ENCODE measurements around the gene SRA1.

Gene SRA1

DNA sequence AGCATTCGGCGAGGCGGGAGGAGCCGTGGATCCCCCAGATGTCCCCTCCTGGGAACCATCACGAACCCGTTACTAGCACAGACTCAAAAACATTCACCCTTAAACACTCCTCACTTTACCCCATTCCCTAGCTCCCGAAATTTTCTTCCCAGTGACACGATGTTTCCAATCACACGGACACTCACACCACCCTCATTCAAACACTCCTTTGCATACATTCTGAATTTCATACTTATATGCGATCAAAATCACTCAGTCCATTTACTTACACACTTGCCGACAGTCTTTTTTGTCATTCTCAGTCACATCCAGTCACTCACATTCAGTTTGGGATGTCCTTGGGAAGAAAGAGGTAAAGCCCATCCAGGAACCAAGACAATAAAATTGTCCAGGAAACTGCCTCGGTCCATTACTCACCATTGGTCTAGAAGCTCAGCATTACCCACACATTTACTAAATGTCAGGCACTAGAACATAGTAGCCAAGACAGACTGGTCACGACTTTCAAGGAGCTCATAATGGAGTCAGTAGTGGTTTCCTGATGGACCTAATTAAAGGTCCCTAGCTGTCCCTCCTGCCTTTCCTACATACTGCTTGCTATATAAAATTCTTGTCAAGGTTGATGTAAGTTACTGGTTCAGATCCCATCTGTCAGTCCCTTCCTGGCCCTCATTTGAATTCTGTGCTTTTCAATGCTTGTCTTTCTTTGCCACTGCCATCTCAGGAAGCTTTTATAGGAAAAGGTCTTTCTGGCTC lies 7.9 kb upstream of the SRA1 start (continued):
- TF ChIP-seq, protein P1, sequence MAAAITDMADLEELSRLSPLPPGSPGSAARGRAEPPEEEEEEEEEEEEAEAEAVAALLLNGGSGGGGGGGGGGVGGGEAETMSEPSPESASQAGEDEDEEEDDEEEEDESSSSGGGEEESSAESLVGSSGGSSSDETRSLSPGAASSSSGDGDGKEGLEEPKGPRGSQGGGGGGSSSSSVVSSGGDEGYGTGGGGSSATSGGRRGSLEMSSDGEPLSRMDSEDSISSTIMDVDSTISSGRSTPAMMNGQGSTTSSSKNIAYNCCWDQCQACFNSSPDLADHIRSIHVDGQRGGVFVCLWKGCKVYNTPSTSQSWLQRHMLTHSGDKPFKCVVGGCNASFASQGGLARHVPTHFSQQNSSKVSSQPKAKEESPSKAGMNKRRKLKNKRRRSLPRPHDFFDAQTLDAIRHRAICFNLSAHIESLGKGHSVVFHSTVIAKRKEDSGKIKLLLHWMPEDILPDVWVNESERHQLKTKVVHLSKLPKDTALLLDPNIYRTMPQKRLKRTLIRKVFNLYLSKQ (tag by site-specific recombination; IDR thresholded peaks at IDR 0.05; ENCODE audit: borderline replicate concordance), result no peak
- TF ChIP-seq, protein P2, sequence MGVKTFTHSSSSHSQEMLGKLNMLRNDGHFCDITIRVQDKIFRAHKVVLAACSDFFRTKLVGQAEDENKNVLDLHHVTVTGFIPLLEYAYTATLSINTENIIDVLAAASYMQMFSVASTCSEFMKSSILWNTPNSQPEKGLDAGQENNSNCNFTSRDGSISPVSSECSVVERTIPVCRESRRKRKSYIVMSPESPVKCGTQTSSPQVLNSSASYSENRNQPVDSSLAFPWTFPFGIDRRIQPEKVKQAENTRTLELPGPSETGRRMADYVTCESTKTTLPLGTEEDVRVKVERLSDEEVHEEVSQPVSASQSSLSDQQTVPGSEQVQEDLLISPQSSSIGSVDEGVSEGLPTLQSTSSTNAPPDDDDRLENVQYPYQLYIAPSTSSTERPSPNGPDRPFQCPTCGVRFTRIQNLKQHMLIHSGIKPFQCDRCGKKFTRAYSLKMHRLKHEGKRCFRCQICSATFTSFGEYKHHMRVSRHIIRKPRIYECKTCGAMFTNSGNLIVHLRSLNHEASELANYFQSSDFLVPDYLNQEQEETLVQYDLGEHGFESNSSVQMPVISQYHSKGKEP (tag by site-specific recombination; IDR thresholded peaks at IDR 0.05), result no peak
- TF ChIP-seq SETDB1 (IDR thresholded peaks at IDR 0.05; ENCODE audit: insufficient read length, low read length), result no peak
- TF ChIP-seq ZNF335 (tag by site-specific recombination; conservative IDR thresholded peaks at IDR 0.05), result peak; percentile 95
- TF ChIP-seq, protein P3, sequence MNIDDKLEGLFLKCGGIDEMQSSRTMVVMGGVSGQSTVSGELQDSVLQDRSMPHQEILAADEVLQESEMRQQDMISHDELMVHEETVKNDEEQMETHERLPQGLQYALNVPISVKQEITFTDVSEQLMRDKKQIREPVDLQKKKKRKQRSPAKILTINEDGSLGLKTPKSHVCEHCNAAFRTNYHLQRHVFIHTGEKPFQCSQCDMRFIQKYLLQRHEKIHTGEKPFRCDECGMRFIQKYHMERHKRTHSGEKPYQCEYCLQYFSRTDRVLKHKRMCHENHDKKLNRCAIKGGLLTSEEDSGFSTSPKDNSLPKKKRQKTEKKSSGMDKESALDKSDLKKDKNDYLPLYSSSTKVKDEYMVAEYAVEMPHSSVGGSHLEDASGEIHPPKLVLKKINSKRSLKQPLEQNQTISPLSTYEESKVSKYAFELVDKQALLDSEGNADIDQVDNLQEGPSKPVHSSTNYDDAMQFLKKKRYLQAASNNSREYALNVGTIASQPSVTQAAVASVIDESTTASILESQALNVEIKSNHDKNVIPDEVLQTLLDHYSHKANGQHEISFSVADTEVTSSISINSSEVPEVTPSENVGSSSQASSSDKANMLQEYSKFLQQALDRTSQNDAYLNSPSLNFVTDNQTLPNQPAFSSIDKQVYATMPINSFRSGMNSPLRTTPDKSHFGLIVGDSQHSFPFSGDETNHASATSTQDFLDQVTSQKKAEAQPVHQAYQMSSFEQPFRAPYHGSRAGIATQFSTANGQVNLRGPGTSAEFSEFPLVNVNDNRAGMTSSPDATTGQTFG (tag by site-specific recombination; IDR thresholded peaks at IDR 0.05; ENCODE audit: borderline replicate concordance), result no peak
- TF ChIP-seq ZFP3 (tag by site-specific recombination; IDR thresholded peaks at IDR 0.05; ENCODE audit: low read depth), result no peak
- no peak for TF ChIP-seq ZNF837 (tag by site-specific recombination; IDR thresholded peaks at IDR 0.05)
- TF ChIP-seq ZNF2 (tag by site-specific recombination; IDR thresholded peaks at IDR 0.05), result no peak
- no peak for TF ChIP-seq ZFP37 (tag by site-specific recombination; IDR thresholded peaks at IDR 0.05)
- TF ChIP-seq, protein P4, sequence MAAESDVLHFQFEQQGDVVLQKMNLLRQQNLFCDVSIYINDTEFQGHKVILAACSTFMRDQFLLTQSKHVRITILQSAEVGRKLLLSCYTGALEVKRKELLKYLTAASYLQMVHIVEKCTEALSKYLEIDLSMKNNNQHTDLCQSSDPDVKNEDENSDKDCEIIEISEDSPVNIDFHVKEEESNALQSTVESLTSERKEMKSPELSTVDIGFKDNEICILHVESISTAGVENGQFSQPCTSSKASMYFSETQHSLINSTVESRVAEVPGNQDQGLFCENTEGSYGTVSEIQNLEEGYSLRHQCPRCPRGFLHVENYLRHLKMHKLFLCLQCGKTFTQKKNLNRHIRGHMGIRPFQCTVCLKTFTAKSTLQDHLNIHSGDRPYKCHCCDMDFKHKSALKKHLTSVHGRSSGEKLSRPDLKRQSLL (tag by site-specific recombination; IDR thresholded peaks at IDR 0.05), result no peak
- TF ChIP-seq BCL11B (tag by site-specific recombination; IDR thresholded peaks at IDR 0.05; ENCODE audit: low read depth), result no peak
- TF ChIP-seq ZNF529 (tag by site-specific recombination; IDR thresholded peaks at IDR 0.05; ENCODE audit: insufficient replicate concordance), result no peak
- no peak for TF ChIP-seq ZNF354C (tag by site-specific recombination; IDR thresholded peaks at IDR 0.05; ENCODE audit: borderline replicate concordance, low read depth)
- no peak for TF ChIP-seq ZNF274 (IDR thresholded peaks at IDR 0.05; ENCODE audit: low read length)
- TF ChIP-seq ZNF274 (tag by site-specific recombination; IDR thresholded peaks at IDR 0.05; ENCODE audit: borderline replicate concordance), result no peak
- TF ChIP-seq ZBTB20 (tag by site-specific recombination; IDR thresholded peaks at IDR 0.05), result peak; percentile 73
- TF ChIP-seq, protein P5, sequence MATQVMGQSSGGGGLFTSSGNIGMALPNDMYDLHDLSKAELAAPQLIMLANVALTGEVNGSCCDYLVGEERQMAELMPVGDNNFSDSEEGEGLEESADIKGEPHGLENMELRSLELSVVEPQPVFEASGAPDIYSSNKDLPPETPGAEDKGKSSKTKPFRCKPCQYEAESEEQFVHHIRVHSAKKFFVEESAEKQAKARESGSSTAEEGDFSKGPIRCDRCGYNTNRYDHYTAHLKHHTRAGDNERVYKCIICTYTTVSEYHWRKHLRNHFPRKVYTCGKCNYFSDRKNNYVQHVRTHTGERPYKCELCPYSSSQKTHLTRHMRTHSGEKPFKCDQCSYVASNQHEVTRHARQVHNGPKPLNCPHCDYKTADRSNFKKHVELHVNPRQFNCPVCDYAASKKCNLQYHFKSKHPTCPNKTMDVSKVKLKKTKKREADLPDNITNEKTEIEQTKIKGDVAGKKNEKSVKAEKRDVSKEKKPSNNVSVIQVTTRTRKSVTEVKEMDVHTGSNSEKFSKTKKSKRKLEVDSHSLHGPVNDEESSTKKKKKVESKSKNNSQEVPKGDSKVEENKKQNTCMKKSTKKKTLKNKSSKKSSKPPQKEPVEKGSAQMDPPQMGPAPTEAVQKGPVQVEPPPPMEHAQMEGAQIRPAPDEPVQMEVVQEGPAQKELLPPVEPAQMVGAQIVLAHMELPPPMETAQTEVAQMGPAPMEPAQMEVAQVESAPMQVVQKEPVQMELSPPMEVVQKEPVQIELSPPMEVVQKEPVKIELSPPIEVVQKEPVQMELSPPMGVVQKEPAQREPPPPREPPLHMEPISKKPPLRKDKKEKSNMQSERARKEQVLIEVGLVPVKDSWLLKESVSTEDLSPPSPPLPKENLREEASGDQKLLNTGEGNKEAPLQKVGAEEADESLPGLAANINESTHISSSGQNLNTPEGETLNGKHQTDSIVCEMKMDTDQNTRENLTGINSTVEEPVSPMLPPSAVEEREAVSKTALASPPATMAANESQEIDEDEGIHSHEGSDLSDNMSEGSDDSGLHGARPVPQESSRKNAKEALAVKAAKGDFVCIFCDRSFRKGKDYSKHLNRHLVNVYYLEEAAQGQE (tag by site-specific recombination; IDR thresholded peaks at IDR 0.05), result 0 out of 2 replicates have a peak, but pooled peaks have one; percentile 27
- TF ChIP-seq HOXC10 (CRISPR knock-in tag; IDR thresholded peaks at IDR 0.05), result no peak
- TF ChIP-seq, protein P6, sequence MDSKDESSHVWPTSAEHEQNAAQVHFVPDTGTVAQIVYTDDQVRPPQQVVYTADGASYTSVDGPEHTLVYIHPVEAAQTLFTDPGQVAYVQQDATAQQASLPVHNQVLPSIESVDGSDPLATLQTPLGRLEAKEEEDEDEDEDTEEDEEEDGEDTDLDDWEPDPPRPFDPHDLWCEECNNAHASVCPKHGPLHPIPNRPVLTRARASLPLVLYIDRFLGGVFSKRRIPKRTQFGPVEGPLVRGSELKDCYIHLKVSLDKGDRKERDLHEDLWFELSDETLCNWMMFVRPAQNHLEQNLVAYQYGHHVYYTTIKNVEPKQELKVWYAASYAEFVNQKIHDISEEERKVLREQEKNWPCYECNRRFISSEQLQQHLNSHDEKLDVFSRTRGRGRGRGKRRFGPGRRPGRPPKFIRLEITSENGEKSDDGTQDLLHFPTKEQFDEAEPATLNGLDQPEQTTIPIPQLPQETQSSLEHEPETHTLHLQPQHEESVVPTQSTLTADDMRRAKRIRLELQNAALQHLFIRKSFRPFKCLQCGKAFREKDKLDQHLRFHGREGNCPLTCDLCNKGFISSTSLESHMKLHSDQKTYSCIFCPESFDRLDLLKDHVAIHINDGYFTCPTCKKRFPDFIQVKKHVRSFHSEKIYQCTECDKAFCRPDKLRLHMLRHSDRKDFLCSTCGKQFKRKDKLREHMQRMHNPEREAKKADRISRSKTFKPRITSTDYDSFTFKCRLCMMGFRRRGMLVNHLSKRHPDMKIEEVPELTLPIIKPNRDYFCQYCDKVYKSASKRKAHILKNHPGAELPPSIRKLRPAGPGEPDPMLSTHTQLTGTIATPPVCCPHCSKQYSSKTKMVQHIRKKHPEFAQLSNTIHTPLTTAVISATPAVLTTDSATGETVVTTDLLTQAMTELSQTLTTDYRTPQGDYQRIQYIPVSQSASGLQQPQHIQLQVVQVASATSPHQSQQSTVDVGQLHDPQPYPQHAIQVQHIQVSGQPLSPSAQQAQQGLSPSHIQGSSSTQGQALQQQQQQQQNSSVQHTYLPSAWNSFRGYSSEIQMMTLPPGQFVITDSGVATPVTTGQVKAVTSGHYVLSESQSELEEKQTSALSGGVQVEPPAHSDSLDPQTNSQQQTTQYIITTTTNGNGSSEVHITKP (tag by site-specific recombination; IDR thresholded peaks at IDR 0.05), result no peak
- TF ChIP-seq, protein P7, sequence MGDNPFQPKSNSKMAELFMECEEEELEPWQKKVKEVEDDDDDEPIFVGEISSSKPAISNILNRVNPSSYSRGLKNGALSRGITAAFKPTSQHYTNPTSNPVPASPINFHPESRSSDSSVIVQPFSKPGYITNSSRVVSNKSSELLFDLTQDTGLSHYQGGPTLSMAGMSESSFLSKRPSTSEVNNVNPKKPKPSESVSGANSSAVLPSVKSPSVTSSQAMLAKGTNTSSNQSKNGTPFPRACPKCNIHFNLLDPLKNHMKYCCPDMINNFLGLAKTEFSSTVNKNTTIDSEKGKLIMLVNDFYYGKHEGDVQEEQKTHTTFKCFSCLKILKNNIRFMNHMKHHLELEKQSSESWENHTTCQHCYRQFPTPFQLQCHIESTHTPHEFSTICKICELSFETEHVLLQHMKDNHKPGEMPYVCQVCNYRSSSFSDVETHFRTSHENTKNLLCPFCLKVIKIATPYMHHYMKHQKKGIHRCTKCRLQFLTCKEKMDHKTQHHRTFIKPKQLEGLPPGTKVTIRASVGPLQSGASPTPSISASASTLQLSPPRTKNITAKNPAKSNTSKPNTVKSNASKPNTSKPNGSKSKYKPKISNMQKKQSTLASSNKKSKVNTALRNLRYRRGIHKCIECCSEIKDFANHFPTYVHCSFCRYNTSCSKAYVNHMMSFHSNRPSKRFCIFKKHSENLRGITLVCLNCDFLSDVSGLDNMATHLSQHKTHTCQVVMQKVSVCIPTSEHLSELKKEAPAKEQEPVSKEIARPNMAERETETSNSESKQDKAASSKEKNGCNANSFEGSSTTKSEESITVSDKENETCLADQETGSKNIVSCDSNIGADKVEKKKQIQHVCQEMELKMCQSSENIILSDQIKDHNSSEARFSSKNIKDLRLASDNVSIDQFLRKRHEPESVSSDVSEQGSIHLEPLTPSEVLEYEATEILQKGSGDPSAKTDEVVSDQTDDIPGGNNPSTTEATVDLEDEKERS (tag by site-specific recombination; IDR thresholded peaks at IDR 0.05), result 0 out of 2 replicates have a peak, but pooled peaks have one; percentile 37
